ENCODE data around the gene ZNF595. TPM values are rescaled to one million over a fixed set of nuclear protein-coding genes. Genes with fewer than 3 reads are reported as not detected.
A peak's percentile ranks its signal among the peaks of the same experiment; 100 is the strongest.

Gene ZNF595
- total and polyA plus RNA-seq, 8 donors, result 14.2 to 20.4 (median 18.7) TPM

DNA sequence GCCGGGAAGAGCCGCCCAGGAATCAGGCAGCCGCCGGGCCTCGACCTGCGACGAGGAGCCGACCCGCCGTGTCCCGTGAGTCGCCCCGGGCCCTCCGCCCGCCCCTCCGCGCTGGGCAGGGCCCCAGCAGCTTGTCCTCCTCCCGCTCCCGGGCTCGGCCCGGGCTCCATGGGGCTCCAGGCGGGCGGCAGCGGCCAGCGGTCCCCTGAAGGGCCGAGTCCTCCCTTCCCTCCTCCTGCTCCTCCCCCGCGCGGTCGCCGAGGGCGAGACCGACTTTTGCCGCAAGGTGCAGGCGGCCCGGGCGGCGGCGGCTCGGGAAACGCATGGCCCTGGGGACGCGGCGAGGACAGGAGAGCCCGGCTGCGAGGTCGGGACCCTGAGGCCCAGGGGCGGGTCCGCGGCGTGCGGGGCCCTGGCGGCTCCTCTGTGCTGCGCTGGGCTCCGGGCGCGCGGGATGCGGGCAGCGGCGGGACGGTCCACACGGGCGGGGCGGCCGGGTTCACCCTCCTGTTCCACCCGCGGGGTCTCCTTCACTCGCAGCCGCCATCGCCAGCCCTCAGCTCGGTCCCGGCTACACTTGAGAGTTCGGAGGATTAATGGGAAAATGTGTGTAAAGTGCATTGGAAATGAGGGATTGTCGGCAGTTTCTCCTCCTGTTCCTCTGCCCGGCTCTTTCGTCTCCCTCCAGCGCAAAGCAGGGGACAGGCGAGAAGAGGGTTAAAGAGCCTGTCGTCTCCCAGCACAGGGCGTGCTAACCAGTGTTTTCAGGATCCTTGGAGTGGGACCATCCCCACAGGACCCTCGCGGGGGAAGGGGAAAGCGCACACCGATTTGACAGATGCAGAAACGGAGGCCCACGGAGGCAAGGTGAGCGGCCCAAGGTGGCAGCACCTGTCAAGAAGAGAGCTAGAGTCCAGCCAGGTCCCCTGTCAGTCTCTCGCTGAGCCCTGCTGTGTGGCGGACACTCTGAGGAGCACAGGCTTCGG lies 54.6 kb downstream of the ZNF595 start:
- Histone ChIP-seq H3K4me1 (no peaks in the 10 kb centered on the region), H3K27me3 (peaks cover 25 to 56% of the 10 kb centered on the region in 2 donors), H3K4me3 (no peak overlapping the region), H3K27ac (no peak overlapping the region), H3K36me3 (no peaks in the 10 kb centered on the region), H3K9me3 (peaks cover 0 to 89% of the 10 kb centered on the region in 2 donors)
- intact Hi-C loops (cut with DNase I), result no loop called here
- TF ChIP-seq, protein P1, sequence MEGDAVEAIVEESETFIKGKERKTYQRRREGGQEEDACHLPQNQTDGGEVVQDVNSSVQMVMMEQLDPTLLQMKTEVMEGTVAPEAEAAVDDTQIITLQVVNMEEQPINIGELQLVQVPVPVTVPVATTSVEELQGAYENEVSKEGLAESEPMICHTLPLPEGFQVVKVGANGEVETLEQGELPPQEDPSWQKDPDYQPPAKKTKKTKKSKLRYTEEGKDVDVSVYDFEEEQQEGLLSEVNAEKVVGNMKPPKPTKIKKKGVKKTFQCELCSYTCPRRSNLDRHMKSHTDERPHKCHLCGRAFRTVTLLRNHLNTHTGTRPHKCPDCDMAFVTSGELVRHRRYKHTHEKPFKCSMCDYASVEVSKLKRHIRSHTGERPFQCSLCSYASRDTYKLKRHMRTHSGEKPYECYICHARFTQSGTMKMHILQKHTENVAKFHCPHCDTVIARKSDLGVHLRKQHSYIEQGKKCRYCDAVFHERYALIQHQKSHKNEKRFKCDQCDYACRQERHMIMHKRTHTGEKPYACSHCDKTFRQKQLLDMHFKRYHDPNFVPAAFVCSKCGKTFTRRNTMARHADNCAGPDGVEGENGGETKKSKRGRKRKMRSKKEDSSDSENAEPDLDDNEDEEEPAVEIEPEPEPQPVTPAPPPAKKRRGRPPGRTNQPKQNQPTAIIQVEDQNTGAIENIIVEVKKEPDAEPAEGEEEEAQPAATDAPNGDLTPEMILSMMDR (IDR thresholded peaks at IDR 0.05), result no peak
- no peak for ATAC-seq
- DNase-seq, result peak in 2 of 4 donors; percentile 4 to 78

DNA sequence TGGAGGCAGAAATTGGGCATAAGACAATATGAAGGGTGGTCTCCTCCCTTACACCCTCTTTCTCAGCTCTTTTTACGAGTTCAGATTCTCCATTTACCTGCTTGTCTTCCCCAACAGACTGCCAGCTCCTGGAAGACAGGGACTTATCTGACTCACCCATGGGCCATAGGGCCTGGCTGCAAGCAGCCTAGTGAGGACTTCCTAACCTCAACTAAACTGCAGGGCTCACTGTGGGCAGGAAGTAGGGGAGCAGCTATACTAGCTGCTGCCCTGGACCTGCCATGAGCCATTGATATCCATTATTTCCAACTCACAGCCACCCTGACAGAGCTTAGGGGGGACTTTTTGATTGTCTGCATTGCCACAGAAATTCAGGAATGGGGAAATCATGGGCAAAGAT lies 59.6 kb downstream of the ZNF595 start:
- DNase-seq (no peak), ATAC-seq (no peak)
- peaks cover 0 to 75% of the 10 kb centered on the region in 2 donors for H3K9me3 ChIP-seq
- no peak overlapping the region for H3K4me3 ChIP-seq
- intact Hi-C loops (cut with DNase I), result no loop called here
- no peaks in the 10 kb centered on the region for H3K36me3 ChIP-seq
- H3K27ac ChIP-seq, result no peak overlapping the region
- TF ChIP-seq, protein P1 (IDR thresholded peaks at IDR 0.05), result no peak
- H3K4me1 ChIP-seq, result no peaks in the 10 kb centered on the region
- peaks cover 8 to 31% of the 10 kb centered on the region in 2 donors for H3K27me3 ChIP-seq

DNA sequence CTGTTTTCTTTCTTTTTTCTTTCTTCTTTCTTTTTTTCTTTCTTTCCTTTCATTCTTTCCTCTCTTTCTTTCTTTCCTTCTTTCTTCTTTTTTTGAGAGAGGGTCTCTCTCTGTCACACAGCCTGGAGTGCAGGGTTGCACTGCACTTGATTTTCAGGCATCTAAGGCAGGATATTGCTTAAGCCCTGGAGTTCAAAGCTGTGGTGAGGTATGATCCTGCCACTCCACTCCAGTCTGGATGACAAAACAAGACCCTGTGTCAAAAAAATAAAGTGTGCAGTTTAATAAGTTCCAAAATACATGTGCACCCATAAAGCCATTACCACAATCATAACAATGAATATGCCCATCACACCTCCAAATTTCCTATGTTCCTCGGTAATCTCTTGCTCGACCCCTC lies 60.6 kb downstream of the ZNF595 start:
- Histone ChIP-seq H3K27ac (no peak overlapping the region), H3K9me3 (peaks cover 0 to 77% of the 10 kb centered on the region in 2 donors), H3K4me1 (no peaks in the 10 kb centered on the region), H3K4me3 (no peak overlapping the region), H3K27me3 (peaks cover 0 to 22% of the 10 kb centered on the region in 2 donors), H3K36me3 (no peaks in the 10 kb centered on the region)
- ATAC-seq, result no peak
- intact Hi-C loops (cut with DNase I), result no loop called here
- TF ChIP-seq, protein P1 (IDR thresholded peaks at IDR 0.05), result no peak
- DNase-seq, result no peak

- peaks cover 0 to 77% of the 10 kb centered on the region in 2 donors for H3K9me3 ChIP-seq
- H3K4me1 ChIP-seq, result no peaks in the 10 kb centered on the region
- H3K36me3 ChIP-seq, result no peaks in the 10 kb centered on the region
- DNase-seq (no peak), ATAC-seq (no peak)
- H3K4me3 ChIP-seq, result no peak overlapping the region
- TF ChIP-seq, protein P1 (IDR thresholded peaks at IDR 0.05), result no peak
- no peak overlapping the region for H3K27ac ChIP-seq
- H3K27me3 ChIP-seq, result peaks cover 0 to 17% of the 10 kb centered on the region in 2 donors
- intact Hi-C loops (cut with DNase I), result no loop called here
Measured at GRCh38 chr4:114149-114548, 61.0 kb downstream of the ZNF595 start.

- TF ChIP-seq, protein P1 (IDR thresholded peaks at IDR 0.05), result no peak
- Histone ChIP-seq H3K27me3 (no peaks in the 10 kb centered on the region), H3K9me3 (peaks cover 0 to 73% of the 10 kb centered on the region in 2 donors), H3K4me1 (peaks cover 0 to 9% of the 10 kb centered on the region in 2 donors), H3K36me3 (no peaks in the 10 kb centered on the region), H3K4me3 (no peak overlapping the region), H3K27ac (no peak overlapping the region)
- intact Hi-C loops (cut with DNase I), result no loop called here
- no peak for ATAC-seq
- DNase-seq, result no peak
Measured at GRCh38 chr4:116499-116898, 63.4 kb downstream of the ZNF595 start.

All from left lung (tissue), 10 donors.